HG02588 (cell line): ENCODE measurements around the gene FA2H.

Experiments
- ATAC-seq: cut with Tn5 transposase; IDR thresholded peaks from one replicate; pipeline ENCODE4 v1.9.1; 2021; ENCODE audit warnings: mild to moderate bottlenecking, moderate library complexity; ENCODE audit not compliant: unreplicated experiment

The FA2H gene

GRCh38 chr16:74745109-74745615 lies 29.5 kb downstream of the FA2H start:
- no peak for ATAC-seq

- ATAC-seq: no peak
These were observed 30.1 kb downstream of the FA2H start for GRCh38 chr16:74744566-74744965.

GRCh38 chr16:74743668-74744299 lies 30.8 kb downstream of the FA2H start:
- ATAC-seq: no peak

- no peak for ATAC-seq
These were observed 31.5 kb downstream of the FA2H start for GRCh38 chr16:74743045-74743667.

- no peak for ATAC-seq
These were observed 32.6 kb downstream of the FA2H start for GRCh38 chr16:74742051-74742481.

DNA sequence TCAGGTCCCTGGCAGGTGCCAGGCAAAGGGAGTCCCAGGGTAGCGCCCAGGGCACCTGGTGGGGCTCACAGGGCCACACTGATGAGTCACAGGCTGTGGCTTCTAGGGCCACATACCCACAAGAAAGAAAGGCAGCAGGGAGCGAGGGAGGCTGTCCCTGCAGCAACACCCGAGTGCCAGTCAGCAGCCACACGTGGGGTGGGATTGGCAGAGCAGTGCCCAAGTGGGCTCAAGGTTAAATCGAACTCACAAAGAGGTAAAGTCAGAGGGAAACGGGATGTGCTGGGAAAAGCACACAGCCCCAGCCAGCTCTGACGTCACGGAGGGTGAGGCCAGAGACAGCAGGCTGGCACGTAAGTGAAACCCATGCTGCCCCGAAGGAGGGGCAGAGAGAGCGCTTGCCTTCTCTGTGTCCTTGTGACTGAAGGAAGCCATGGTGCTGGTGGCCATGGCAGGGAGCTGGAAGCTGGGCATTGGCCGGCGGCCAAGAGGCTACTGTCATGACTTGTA lies 33.8 kb downstream of the FA2H start:
- ATAC-seq: no peak

GRCh38 chr16:74739275-74739674 lies 35.3 kb downstream of the FA2H start:
- no peak for ATAC-seq

DNA sequence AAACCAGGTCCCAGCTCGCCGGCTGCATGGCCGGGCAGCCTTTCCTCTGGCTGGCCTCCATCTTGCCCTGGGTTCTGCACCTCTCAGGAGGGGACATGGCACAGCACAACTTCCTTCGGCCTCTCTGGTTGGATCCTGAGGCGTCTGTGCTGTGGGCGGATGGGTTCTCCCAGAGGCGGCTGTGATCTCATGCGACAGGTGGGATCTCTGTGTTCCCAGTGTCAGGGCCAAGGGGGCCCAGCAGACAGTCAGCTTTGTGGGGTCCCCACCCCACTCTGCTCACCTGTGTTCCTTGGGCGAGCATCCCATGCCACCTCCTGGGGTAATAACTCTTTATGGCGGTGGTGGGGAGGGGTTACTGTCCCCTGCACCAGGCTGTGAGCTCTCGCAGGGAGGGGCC lies 35.8 kb downstream of the FA2H start:
- no peak for ATAC-seq

DNA sequence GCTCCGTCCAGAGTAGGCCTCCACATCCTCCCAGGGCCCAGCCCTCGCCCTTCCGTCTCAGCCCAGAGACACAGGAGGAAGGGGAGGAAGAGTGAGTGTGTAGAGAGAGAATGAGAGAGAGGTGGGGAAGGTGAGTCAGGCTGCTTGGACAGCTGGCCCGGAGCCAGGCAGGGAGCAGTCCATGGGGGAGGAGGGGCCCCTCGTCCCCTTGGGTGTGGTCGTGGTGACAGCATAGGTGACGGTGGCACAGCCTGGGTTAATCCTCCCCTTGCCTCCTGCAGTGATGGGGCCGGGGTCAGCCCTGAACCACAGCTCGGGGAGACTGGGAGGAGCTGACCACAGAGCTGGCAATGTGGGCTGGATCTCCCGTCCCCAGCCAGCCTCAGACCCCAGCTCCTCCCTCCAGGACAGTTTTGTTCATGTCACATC lies 36.5 kb downstream of the FA2H start:
- no peak for ATAC-seq

GRCh38 chr16:74737521-74737920 lies 37.1 kb downstream of the FA2H start:
- ATAC-seq: no peak

DNA sequence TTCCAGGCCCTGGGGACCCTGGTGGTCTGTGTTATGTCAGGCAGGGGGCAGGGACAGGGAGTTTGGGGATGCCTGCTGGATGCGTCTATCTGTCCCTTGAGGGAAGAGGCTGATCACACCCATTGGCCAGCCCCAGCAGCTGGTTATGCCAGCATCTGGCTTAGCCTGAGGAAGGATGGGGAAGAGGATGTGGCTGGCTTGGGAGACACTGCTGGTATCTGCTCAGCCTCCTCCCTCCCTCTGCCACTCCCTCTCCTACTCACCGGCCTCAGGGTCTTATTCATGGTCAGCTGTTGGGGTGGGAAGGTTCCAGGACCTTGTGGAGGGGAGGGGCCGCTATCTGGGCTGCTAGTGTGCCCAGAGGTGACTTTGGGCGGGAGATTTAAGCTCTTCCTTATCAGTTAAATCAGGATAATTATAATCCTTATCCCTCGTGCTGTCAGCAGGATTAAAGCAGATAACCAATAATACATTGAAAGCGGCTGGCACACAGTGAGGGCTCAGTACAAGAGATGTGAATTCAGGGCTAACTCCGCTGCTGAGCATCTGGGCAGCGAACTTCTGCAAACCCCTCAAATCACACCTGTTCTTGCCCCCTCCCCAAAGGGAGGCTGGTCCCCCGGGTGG lies 38.0 kb downstream of the FA2H start:
- ATAC-seq: no peak

DNA sequence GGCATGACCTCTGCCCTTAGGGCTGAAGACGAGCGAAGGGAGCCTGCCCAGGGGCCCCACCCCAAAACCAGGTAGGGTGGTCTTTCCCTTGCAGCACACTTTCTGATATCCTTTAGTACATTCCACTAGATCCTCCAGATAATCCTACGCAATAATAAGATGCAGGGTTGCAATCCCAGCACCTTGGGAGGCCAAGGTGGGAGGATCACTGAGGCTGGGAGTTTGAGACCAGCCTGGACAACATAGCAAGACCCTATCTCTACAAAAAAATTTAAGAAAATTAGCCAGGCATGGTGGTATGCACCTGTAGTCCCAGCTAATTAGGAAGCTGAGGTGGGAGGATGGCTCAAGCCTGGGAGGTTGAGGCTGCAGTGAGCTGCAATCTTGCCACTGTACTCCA lies 39.1 kb downstream of the FA2H start:
- no peak for ATAC-seq

DNA sequence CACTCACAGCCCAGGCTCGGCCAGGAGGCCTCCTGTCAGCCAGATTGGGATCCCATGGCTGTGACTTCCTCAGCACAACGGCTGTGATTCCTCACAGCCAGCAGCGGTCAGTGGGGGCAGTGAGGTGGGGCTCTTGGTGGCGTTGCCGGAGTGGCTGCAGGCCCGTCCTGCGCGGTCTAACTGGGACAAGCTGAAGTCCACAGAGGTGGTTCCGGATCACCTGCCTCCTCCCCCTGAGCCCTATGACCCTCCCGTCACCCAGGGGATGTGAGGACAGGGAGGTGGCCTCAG lies 39.5 kb downstream of the FA2H start:
- ATAC-seq: no peak

DNA sequence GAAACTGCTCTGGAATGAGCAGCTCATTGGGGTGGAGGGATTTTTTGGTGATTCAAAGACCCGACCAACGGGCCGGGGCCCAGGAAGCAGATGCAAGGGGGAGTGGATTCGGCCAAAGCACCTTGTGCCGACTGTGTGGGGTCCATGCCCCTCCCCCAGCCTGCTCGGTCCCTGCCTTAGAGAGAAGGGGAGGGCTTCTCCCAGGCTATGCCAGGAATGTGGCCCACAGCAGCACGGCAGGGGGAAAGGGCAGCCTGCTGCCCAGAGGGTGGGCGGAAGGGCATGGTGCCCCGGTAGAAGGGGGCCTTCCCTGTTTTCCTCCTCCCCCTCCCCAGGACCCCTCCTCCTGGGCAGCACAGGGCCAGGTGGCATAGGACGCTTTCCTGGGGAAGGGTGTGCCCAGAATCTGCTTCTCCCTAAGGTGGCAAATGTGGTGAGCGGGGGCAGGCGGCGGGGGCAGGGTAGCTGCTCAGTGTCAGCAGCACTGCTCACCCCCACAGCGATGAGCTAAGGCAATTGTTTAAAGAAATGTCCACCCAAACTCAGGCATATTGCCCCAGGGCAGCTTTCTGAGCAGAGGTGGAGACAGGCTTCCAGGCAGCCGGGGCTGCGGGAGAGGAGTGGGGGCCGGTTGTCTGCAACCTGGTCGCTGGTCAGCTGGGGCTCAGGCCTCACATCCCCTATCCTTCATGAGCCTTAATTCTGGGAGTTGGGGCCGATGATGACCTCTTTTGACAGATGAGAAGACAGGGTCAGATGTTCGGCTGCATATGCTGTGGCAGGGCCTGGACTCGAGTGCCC lies 40.1 kb downstream of the FA2H start:
- no peak for ATAC-seq

DNA sequence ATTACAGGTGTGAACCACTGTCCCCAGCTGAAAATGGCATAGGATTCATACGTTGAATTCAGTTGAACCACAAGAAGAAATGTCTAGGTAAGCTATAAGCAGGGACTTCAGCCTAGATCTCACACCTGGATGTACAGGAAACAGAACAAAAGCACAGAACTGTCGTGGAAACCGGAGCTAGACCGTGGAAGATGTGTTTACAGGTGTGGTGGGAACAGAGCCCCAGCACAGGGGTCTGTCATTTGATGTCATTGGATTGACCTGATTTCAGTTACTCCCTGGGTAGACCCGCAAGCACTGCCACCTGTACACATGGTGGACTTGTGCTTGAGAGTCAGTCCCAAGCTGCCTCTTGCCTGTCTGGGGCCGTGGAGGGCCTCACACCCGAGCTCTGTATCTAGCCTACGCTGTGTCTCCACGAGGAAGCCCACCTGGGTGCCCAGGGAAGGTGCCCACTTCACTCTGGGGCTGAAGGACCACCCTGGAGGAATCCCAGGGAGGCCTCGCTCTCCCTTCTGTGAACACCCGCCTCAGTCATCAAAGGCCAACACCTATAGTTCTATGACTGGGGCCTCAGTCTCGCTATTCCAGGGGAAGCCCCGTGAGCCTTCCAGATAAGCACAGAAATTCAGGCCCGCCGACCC lies 41.8 kb downstream of the FA2H start:
- ATAC-seq: no peak

DNA sequence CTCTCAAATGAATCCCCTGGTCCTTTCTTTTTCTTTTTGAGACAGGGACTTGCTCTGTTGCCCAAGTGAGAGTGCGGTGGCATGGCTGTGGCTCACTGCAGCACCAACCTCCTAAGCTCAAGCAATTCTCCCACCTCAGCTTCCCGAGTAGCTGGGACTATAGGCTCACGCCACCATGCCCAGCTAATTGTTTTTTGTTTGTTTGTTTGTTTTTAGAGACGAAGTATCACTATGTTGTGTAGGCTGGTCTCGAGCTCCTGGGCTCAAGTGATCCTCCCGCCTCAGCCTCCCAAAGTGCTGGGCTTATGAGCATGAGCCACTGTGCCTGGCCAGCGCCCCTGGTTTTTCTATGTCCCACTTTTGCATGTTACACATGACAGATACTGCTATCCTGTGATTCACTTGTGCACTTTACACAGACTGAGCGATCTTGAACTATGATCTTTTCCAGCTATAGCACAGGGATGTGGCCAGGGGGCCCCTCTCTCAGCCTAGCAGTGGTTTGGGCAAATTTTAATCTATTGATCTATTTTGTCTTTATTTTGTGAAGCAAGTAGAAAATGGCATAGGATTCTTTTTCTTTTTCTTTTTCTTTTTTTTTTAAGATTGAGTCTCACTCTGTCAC lies 42.7 kb downstream of the FA2H start:
- no peak for ATAC-seq

GRCh38 chr16:74729783-74730683 lies 44.6 kb downstream of the FA2H start:
- no peak for ATAC-seq

GRCh38 chr16:74727903-74728302 lies 46.7 kb downstream of the FA2H start:
- ATAC-seq: no peak

- no peak for ATAC-seq
These were observed 47.9 kb downstream of the FA2H start for GRCh38 chr16:74726716-74727115.
